ENCODE data around the gene CIT. TPM values are rescaled to one million over a fixed set of nuclear protein-coding genes. Genes with fewer than 3 reads are reported as not detected.

CIT gene
- total RNA-seq, 3 donors from 2014 or later (not counting 1 experiment from before 2014, with no cell fraction given) = 2.8 to 4.2 (median 3.6) TPM

DNA sequence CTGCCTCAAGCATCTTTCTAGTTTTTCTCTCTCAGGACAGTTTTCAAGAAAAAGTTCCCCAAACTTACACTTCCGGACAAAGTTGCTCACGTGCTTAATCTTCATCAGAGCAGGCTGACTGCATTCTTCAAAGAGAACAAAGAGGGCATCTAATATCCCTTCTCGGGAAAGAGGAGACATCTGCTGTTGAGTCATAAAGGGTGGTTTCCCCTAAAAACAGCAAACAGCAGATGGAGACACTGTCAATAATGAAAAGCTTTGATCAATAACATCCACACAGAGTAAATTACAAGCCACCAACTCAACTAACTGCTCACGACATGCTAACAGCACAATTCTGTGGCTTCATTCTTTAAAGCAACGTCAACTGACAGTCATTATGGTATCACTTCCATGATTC is 8.1 kb downstream of the CIT start:
- Histone ChIP-seq H3K27me3 (ENCODE audit: control insufficient read depth, insufficient read depth, low read length) (no peaks in the 10 kb centered on the region), H3K4me1 (ENCODE audit: control insufficient read depth, insufficient read depth, low read length) (no peaks in the 10 kb centered on the region), H3K9me3 (ENCODE audit: control insufficient read depth, insufficient read depth, low read length) (no peaks in the 10 kb centered on the region), H3K4me3 (ENCODE audit: low read length) (no peak overlapping the region), H3K36me3 (ENCODE audit: control insufficient read depth, insufficient read depth, low read length) (no peaks in the 10 kb centered on the region), H3K27ac (ENCODE audit: low read length) (no peak overlapping the region)
- H3K9me3 Mint-ChIP-seq = no peaks in the 10 kb centered on the region
- DNase-seq (peak in 1 of 2 donors; percentile 7), ATAC-seq (no peak)
- no peaks in the 10 kb centered on the region for H3K36me3 Mint-ChIP-seq
- H3K4me3 Mint-ChIP-seq = no peak overlapping the region
- no peaks in the 10 kb centered on the region for H3K4me1 Mint-ChIP-seq
- 92% methylated on average over 5 of the region's 5 CpGs for WGBS (ENCODE audit: insufficient coverage)
- H3K27me3 Mint-ChIP-seq (ENCODE audit: low read depth in 2 of 2) = no peaks in the 10 kb centered on the region
- intact Hi-C loops (cut with micrococcal nuclease) = no loop called here
- no peak overlapping the region for H3K27ac Mint-ChIP-seq
- TF ChIP-seq, protein P1, sequence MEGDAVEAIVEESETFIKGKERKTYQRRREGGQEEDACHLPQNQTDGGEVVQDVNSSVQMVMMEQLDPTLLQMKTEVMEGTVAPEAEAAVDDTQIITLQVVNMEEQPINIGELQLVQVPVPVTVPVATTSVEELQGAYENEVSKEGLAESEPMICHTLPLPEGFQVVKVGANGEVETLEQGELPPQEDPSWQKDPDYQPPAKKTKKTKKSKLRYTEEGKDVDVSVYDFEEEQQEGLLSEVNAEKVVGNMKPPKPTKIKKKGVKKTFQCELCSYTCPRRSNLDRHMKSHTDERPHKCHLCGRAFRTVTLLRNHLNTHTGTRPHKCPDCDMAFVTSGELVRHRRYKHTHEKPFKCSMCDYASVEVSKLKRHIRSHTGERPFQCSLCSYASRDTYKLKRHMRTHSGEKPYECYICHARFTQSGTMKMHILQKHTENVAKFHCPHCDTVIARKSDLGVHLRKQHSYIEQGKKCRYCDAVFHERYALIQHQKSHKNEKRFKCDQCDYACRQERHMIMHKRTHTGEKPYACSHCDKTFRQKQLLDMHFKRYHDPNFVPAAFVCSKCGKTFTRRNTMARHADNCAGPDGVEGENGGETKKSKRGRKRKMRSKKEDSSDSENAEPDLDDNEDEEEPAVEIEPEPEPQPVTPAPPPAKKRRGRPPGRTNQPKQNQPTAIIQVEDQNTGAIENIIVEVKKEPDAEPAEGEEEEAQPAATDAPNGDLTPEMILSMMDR (IDR thresholded peaks at IDR 0.05) = no peak

DNA sequence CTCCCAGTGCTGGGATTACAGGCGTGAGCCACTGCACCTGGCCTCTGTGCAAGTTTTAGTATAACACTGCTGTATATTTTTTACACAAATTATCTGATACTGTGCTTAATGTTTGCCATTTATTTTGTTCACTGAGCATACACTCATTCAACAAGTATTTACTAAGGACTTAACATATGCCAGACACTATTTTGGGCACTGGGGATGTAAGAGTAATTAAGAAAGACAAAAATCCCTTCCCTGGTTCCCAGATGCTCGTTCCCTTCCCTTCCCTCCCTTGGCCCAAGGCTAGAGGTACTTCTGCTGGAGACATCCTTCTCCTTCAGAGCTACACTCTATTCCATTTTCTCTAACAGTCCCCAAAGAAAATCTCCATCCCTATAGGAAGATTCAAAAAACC is 12.5 kb downstream of the CIT start:
- no peak for ATAC-seq
- H3K27me3 ChIP-seq (ENCODE audit: control insufficient read depth, insufficient read depth, low read length) = no peaks in the 10 kb centered on the region
- intact Hi-C loops (cut with micrococcal nuclease) = no loop called here
- H3K9me3 Mint-ChIP-seq = no peaks in the 10 kb centered on the region
- no peaks in the 10 kb centered on the region for H3K27me3 Mint-ChIP-seq (ENCODE audit: low read depth in 2 of 2)
- H3K27ac ChIP-seq (ENCODE audit: low read length) = no peak overlapping the region
- WGBS (ENCODE audit: insufficient coverage) = 100% methylated on average over 2 of the region's 2 CpGs
- H3K36me3 ChIP-seq (ENCODE audit: control insufficient read depth, insufficient read depth, low read length) = no peaks in the 10 kb centered on the region
- no peaks in the 10 kb centered on the region for H3K4me1 Mint-ChIP-seq
- no peaks in the 10 kb centered on the region for H3K9me3 ChIP-seq (ENCODE audit: control insufficient read depth, insufficient read depth, low read length)
- no peak overlapping the region for H3K4me3 Mint-ChIP-seq
- H3K36me3 Mint-ChIP-seq = no peaks in the 10 kb centered on the region
- H3K4me1 ChIP-seq (ENCODE audit: control insufficient read depth, insufficient read depth, low read length) = no peaks in the 10 kb centered on the region
- H3K27ac Mint-ChIP-seq = no peak overlapping the region
- H3K4me3 ChIP-seq (ENCODE audit: low read length) = no peak overlapping the region
- DNase-seq = no peak
- TF ChIP-seq, protein P1 (IDR thresholded peaks at IDR 0.05) = no peak

DNA sequence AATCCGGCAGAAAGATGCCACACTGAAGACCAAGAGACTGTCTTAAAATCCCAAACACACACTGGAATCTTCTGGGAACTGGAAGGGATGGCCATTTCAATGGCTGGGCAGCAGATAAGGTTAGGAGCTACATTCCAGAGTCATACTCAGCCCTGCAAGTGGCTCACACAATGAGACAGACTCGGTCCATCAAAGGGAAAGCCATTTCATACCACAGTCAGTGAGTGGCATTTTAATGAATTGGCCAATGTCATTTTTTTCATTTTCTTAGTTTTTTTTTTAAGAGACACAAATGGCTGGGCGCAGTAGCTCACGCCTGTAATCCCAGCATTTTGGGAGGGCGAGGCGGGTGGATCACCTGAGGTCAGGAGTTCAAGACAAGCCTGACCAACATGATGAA is 17.9 kb downstream of the CIT start:
- Histone ChIP-seq H3K4me3 (ENCODE audit: low read length) (no peak overlapping the region), H3K27me3 (ENCODE audit: control insufficient read depth, insufficient read depth, low read length) (no peaks in the 10 kb centered on the region), H3K36me3 (ENCODE audit: control insufficient read depth, insufficient read depth, low read length) (no peaks in the 10 kb centered on the region), H3K9me3 (ENCODE audit: control insufficient read depth, insufficient read depth, low read length) (no peaks in the 10 kb centered on the region), H3K4me1 (ENCODE audit: control insufficient read depth, insufficient read depth, low read length) (no peaks in the 10 kb centered on the region), H3K27ac (ENCODE audit: low read length) (no peak overlapping the region)
- no peak overlapping the region for H3K27ac Mint-ChIP-seq
- H3K4me1 Mint-ChIP-seq = peaks cover 4 to 13% of the 10 kb centered on the region in 2 donors
- TF ChIP-seq, protein P1 (IDR thresholded peaks at IDR 0.05) = no peak
- no peaks in the 10 kb centered on the region for H3K27me3 Mint-ChIP-seq (ENCODE audit: low read depth in 2 of 2)
- no peak overlapping the region for H3K4me3 Mint-ChIP-seq
- H3K36me3 Mint-ChIP-seq = no peaks in the 10 kb centered on the region
- no peak for DNase-seq
- no peak for ATAC-seq
- WGBS (ENCODE audit: insufficient coverage) = 95% methylated on average over 6 of the region's 6 CpGs
- no peaks in the 10 kb centered on the region for H3K9me3 Mint-ChIP-seq
- intact Hi-C loops (cut with micrococcal nuclease) = no loop called here

DNA sequence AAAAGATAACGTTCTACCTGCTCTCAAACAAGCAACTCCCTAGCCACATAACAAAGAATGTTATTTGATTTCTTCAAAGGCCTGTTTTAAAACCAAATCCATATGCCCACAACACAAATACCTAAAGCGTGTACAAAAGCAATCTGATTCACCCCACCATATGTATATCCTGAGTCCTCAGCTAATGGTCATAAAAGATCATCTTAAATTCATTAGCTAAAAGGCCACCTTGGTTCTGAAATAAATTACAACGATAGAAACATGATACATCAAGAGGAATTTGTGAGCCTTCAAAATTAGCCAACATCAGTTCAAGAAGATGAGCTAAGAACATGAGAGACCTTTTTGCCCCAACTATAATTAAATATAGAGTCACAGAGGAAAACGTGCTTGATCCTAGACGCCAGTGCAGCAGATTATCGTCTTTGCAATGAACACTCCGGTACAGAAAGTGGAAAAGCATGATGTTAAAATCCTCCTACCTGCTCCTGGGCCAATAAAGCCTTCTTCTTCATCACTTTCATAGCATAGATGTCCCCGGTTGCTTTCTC is 20.0 kb downstream of the CIT start:
- no peaks in the 10 kb centered on the region for H3K36me3 Mint-ChIP-seq
- H3K4me1 Mint-ChIP-seq = peaks cover 4 to 13% of the 10 kb centered on the region in 2 donors
- no peaks in the 10 kb centered on the region for H3K27me3 ChIP-seq (ENCODE audit: control insufficient read depth, insufficient read depth, low read length)
- H3K9me3 ChIP-seq (ENCODE audit: control insufficient read depth, insufficient read depth, low read length) = no peaks in the 10 kb centered on the region
- H3K27ac Mint-ChIP-seq = peak overlapping the region in 1 of 2 donors; percentile 11
- DNase-seq = no peak
- H3K27me3 Mint-ChIP-seq (ENCODE audit: low read depth in 2 of 2) = no peaks in the 10 kb centered on the region
- TF ChIP-seq, protein P1 (IDR thresholded peaks at IDR 0.05) = no peak
- no peaks in the 10 kb centered on the region for H3K4me1 ChIP-seq (ENCODE audit: control insufficient read depth, insufficient read depth, low read length)
- no peaks in the 10 kb centered on the region for H3K36me3 ChIP-seq (ENCODE audit: control insufficient read depth, insufficient read depth, low read length)
- ATAC-seq = no peak
- no peaks in the 10 kb centered on the region for H3K9me3 Mint-ChIP-seq
- H3K4me3 Mint-ChIP-seq = no peak overlapping the region
- no peak overlapping the region for H3K4me3 ChIP-seq (ENCODE audit: low read length)
- WGBS (ENCODE audit: insufficient coverage) = 91% methylated on average over 8 of the region's 8 CpGs
- intact Hi-C loops (cut with micrococcal nuclease) = no loop called here
- H3K27ac ChIP-seq (ENCODE audit: low read length) = no peak overlapping the region

Data from natural killer cell (primary cell).